C4-2B (cell line): ENCODE data around the gene IKZF1.

Experiments used
- H3K27ac ChIP-seq: fragments of 450-650 bp; 2 replicates; pipeline ENCODE4 v1.5.1; 2017
- ZFX ChIP-seq: fragments of 450-650 bp; IDR thresholded peaks from 2 replicates; pipeline ENCODE4 v1.6.1; 2017
- TF ChIP-seq, protein P1 (sequence below): fragments of 450-650 bp; conservative IDR thresholded peaks from 2 replicates; pipeline ENCODE4 v1.5.1; 2017; ENCODE audit warnings: mild to moderate bottlenecking

The IKZF1 gene

GRCh38 chr7:50304129-50304910 lies at the start of gene IKZF1:
Gene IKZF1 (plus strand): TSS chr7:50304716. CDS start chr7:50319062, 14,346 bp downstream.
- no peak within 1 kb of the TSS for H3K27ac ChIP-seq
- TF ChIP-seq, protein P1, sequence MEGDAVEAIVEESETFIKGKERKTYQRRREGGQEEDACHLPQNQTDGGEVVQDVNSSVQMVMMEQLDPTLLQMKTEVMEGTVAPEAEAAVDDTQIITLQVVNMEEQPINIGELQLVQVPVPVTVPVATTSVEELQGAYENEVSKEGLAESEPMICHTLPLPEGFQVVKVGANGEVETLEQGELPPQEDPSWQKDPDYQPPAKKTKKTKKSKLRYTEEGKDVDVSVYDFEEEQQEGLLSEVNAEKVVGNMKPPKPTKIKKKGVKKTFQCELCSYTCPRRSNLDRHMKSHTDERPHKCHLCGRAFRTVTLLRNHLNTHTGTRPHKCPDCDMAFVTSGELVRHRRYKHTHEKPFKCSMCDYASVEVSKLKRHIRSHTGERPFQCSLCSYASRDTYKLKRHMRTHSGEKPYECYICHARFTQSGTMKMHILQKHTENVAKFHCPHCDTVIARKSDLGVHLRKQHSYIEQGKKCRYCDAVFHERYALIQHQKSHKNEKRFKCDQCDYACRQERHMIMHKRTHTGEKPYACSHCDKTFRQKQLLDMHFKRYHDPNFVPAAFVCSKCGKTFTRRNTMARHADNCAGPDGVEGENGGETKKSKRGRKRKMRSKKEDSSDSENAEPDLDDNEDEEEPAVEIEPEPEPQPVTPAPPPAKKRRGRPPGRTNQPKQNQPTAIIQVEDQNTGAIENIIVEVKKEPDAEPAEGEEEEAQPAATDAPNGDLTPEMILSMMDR, result no peak
- no peak for TF ChIP-seq ZFX

DNA sequence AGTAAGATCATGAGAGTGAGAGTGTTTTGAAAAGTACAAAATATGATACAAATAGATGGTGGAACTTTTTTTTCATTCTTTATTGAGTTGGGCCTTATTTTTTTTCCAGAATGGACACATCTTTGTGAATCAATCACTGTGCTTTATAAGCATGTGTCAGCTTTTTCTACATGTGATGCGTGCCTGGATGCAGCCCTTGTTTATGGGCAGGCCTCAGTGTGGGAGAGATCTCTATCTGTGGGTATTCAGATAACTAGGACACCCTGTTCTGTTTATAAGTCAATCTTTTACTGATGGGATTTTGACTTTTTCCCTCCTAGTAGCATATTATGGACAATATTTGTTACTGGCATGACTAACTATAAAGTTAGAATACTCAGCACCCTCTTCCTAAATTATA lies 42.9 kb upstream of the IKZF1 start:
- H3K27ac ChIP-seq, result no peak overlapping the region
- TF ChIP-seq, protein P1, result no peak
- no peak for TF ChIP-seq ZFX

DNA sequence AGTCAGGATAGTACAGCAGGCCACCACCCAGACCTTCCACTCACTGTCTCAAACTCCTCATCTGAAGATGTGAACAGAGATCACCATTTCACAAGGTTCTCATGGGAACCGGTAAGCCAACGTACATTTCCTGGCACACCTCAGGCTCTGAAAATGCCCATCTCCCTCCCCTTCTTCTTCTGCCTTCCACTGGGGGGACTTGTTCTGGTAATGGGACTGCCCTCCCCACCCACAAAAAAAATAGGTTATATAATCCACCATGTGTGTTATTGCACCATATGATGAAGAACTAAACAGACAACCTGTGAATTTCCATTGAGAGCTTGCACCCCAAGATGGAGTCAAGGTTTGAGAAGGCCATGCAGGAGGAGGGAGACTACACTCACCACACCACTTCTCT lies 42.1 kb upstream of the IKZF1 start:
- TF ChIP-seq, protein P1, result no peak
- TF ChIP-seq ZFX, result no peak
- no peak overlapping the region for H3K27ac ChIP-seq

DNA sequence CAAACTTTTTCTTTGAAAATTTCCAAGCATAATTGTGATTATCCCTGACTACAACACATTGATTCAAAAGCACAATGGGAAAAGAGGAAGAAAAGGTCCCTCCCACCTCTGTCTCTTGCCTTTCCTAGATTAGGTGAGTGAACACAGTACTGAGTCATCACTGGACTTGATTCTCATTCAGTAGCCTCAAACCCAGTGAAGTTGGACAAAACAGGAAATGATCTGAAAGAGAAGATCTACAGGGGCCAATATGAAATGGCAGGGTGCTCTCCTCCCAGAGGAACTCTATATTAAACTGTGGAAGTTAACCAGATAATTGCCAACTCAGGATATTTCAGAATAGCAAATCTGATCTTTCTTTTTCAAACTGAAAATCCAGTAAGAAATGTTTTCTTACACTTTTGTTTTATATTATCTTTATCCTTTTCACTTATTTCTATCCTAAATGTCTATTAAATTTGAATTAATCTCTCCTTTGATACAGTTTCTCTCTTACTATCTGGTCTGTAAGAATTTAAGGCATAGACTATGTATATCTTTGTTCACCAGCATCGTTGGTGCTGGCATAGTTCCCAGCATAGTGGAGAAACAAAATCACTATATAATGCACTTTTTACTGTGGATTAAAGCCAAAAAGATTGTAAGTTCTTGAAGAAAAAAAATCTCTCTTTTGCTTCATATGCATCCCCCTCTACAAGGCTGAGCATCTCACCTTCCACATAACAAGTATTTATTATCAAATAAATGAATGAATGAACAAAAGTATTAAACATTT lies 41.4 kb upstream of the IKZF1 start:
- no peak for TF ChIP-seq ZFX
- TF ChIP-seq, protein P1, result no peak
- H3K27ac ChIP-seq, result no peak overlapping the region

- TF ChIP-seq, protein P1, result no peak
- no peak for TF ChIP-seq ZFX
- no peak overlapping the region for H3K27ac ChIP-seq
Measured at GRCh38 chr7:50264908-50265307, 39.6 kb upstream of the IKZF1 start.

DNA sequence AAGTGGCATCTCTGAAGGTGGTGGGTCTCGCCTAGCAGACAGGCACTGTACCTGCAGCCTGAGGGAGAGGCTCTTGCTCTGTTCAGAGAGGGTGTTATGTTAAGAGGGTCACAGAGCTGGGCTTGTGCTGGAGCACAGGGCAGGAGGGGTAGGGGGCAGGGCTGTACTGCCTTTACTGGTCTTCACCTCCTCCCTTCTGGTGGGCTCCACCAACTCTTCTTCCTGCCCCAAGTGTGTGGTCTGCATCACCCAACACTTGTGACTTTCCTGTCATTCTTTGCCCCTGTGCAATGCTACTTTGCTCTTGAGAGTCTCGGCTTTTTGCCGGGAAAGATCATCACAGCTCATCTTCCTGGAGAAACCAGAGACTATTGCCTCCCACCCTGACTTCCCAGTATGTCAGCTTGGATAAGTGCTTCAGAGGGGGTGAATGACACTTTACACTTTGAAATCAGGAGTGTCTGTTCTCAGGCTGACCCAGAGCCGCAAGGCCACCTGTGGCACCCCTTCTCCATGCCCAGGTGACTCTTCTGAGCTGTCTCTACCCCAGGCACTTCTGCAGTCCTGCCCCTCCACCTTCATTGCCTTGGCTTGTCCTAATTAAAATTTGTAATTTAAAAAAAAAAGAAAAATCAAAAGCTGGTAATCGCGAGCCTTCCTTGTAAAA lies 38.4 kb upstream of the IKZF1 start:
- no peak overlapping the region for H3K27ac ChIP-seq
- TF ChIP-seq, protein P1, result no peak
- TF ChIP-seq ZFX, result no peak
